ENCODE results near the gene CPD. TPM values are rescaled to one million over a fixed set of nuclear protein-coding genes. Genes with fewer than 3 reads are reported as not detected.

CPD gene
- total RNA-seq, 1 donor from 2014 or later: 124 TPM

DNA sequence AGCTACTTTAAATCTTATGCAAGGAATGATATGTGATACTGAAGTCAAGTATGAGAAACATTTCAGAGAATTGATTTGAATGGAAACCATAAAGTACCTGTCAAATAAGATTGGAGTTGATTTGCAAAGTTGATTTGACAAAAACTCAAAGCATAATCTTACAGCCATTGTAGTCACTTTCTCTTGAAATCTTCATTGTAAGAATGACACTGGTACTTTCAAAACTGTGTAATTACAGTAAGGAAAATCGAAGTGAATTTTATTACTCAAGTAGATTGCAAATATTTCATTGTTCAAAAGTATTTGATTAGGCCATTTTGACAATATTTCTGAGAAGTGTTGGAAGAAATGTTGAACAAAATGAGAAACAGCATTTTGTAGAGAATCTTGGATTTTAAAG lies 3.6 kb downstream of the CPD start:
- no peak for DNase-seq (ENCODE audit: low read depth)
- peak overlapping the region; percentile 89 for H3K4me3 ChIP-seq (ENCODE audit: low read depth, low read length)
- TF ChIP-seq, protein P1, sequence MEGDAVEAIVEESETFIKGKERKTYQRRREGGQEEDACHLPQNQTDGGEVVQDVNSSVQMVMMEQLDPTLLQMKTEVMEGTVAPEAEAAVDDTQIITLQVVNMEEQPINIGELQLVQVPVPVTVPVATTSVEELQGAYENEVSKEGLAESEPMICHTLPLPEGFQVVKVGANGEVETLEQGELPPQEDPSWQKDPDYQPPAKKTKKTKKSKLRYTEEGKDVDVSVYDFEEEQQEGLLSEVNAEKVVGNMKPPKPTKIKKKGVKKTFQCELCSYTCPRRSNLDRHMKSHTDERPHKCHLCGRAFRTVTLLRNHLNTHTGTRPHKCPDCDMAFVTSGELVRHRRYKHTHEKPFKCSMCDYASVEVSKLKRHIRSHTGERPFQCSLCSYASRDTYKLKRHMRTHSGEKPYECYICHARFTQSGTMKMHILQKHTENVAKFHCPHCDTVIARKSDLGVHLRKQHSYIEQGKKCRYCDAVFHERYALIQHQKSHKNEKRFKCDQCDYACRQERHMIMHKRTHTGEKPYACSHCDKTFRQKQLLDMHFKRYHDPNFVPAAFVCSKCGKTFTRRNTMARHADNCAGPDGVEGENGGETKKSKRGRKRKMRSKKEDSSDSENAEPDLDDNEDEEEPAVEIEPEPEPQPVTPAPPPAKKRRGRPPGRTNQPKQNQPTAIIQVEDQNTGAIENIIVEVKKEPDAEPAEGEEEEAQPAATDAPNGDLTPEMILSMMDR (conservative IDR thresholded peaks at IDR 0.05; ENCODE audit: low read depth, low read length): no peak

- TF ChIP-seq, protein P1 (conservative IDR thresholded peaks at IDR 0.05; ENCODE audit: low read depth, low read length): no peak
- no peak overlapping the region for H3K4me3 ChIP-seq (ENCODE audit: low read depth, low read length)
- no peak for DNase-seq (ENCODE audit: low read depth)
These were observed 9.8 kb downstream of the CPD start for GRCh38 chr17:30388321-30389179.

- TF ChIP-seq, protein P1 (conservative IDR thresholded peaks at IDR 0.05; ENCODE audit: low read depth, low read length): no peak
- no peak for DNase-seq (ENCODE audit: low read depth)
- no peak overlapping the region for H3K4me3 ChIP-seq (ENCODE audit: low read depth, low read length)
These were observed 11.1 kb downstream of the CPD start for GRCh38 chr17:30389756-30390300.

- no peak for DNase-seq (ENCODE audit: low read depth)
- TF ChIP-seq, protein P1 (conservative IDR thresholded peaks at IDR 0.05; ENCODE audit: low read depth, low read length): no peak
- H3K4me3 ChIP-seq (ENCODE audit: low read depth, low read length): no peak overlapping the region
These were observed 12.8 kb downstream of the CPD start for GRCh38 chr17:30391534-30391933.

DNA sequence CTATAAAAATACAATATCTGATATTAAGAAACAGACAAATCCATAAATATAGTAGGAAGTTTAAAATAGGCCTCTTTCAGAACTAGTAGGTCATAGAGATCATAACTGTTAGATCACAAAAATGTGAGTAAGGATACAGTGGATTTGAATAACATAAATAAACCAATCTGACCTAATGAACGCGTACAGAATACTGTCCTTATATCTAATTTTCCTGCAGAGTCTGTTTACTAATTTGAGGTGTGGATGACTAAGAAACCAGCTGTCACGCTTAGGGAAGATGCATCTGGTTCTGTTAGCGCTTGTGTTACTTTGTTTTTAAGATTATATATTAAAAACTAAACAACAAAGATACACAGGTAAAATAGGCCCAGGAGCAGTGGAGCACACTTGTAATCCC lies 14.8 kb downstream of the CPD start:
- DNase-seq (ENCODE audit: low read depth): no peak
- no peak overlapping the region for H3K4me3 ChIP-seq (ENCODE audit: low read depth, low read length)
- TF ChIP-seq, protein P1 (conservative IDR thresholded peaks at IDR 0.05; ENCODE audit: low read depth, low read length): no peak

GRCh38 chr17:30393911-30394867 lies 15.5 kb downstream of the CPD start:
- H3K4me3 ChIP-seq (ENCODE audit: low read depth, low read length): no peak overlapping the region
- TF ChIP-seq, protein P1 (conservative IDR thresholded peaks at IDR 0.05; ENCODE audit: low read depth, low read length): no peak
- no peak for DNase-seq (ENCODE audit: low read depth)

Data from epithelial cell of proximal tubule (primary cell).